PC-3 (cell line): ENCODE measurements around the gene ZNF335. TPM values are rescaled to one million over a fixed set of nuclear protein-coding genes. Genes with fewer than 3 reads are reported as not detected.

Experiments
- ATAC-seq: fragments of 200-7000 bp; cut with Tn5 transposase; 2 replicates; pipeline ENCODE4 v1.9.1; 2020; ENCODE audit warnings: mild to moderate bottlenecking, moderate library complexity
- BruUV-seq: library from RNA; stranded (reverse); fragments of 400-500 nt; replicated peaks from 2 replicates; lab custom pipeline; 2021; lab: Mats Ljungman, UMichigan
- CTCF ChIA-PET: fragments of 300-600 bp; sonication (Branson Sonifier 250); formaldehyde crosslinking; loops from one replicate; lab custom pipeline; 2022; ENCODE audit warnings: antibody characterized with exemption; lab: Charles Lee
- POLR2A ChIA-PET: fragments of 300-600 bp; sonication (Branson Sonifier 250); formaldehyde crosslinking; loops from one replicate; lab custom pipeline; 2022; ENCODE audit warnings: antibody characterized with exemption; ENCODE audit not compliant: unreplicated experiment; lab: Charles Lee
- DNase-seq: peaks from one replicate; pipeline ENCODE4 v3.0.0-alpha.2; 2015
- H2AFZ ChIP-seq: fragments of 300-600 bp; sonication (generic); 2 replicates; pipeline ENCODE4 v1.6.0; 2016; ENCODE audit warnings: antibody characterized with exemption, low read length
- H3F3A ChIP-seq: fragments of 300-600 bp; sonication (generic); one replicate; pipeline ENCODE4 v1.6.0; 2017; ENCODE audit warnings: antibody characterized with exemption, low read length, control low read depth, mild to moderate bottlenecking; ENCODE audit not compliant: unreplicated experiment
- H3K27ac ChIP-seq: fragments of 300-600 bp; sonication (generic); 2 replicates; pipeline ENCODE4 v1.5.1; 2016; ENCODE audit warnings: mild to moderate bottlenecking, low read length
- H3K27me3 ChIP-seq: fragments of 300-600 bp; sonication (generic); 2 replicates; pipeline ENCODE4 v1.6.1; 2016; ENCODE audit warnings: low read length, mixed read lengths
- H3K36me3 ChIP-seq: fragments of 300-600 bp; sonication (generic); 2 replicates; pipeline ENCODE4 v1.6.1; 2016; ENCODE audit warnings: low read depth, mixed run types, low read length, mixed read lengths
- H3K4me1 ChIP-seq: fragments of 300-600 bp; sonication (generic); 2 replicates; pipeline ENCODE4 v1.5.1; 2016; ENCODE audit warnings: low read length; ENCODE audit not compliant: insufficient read depth
- H3K4me2 ChIP-seq: fragments of 300-600 bp; sonication (generic); 2 replicates; pipeline ENCODE4 v1.6.0; 2016; ENCODE audit warnings: low read length
- H3K4me3 ChIP-seq: fragments of 300-600 bp; sonication (generic); 2 replicates; pipeline ENCODE4 v1.5.1; 2016; ENCODE audit warnings: mild to moderate bottlenecking, low read length, mixed read lengths
- H3K79me2 ChIP-seq: fragments of 300-600 bp; sonication (generic); 2 replicates; pipeline ENCODE4 v1.6.1; 2017; ENCODE audit warnings: low read length, mixed read lengths
- H3K9ac ChIP-seq: fragments of 300-600 bp; sonication (generic); 2 replicates; pipeline ENCODE4 v1.6.0; 2016; ENCODE audit warnings: mild to moderate bottlenecking, low read length
- H3K9me2 ChIP-seq: fragments of 300-600 bp; sonication (generic); replicated peaks from 2 replicates; pipeline ENCODE4 v1.6.1; 2016; ENCODE audit warnings: mixed run types, low read length, mixed read lengths
- H3K9me3 ChIP-seq: fragments of 300-600 bp; sonication (generic); 2 replicates; pipeline ENCODE4 v1.6.1; 2016; ENCODE audit warnings: low read length, mixed read lengths
- H4K20me1 ChIP-seq: fragments of 300-600 bp; sonication (generic); 2 replicates; pipeline ENCODE4 v1.6.1; 2016; ENCODE audit warnings: low read length, mixed read lengths
- CTCF ChIP-seq: fragments of 300-600 bp; sonication (generic); conservative IDR thresholded peaks from 2 replicates; pipeline ENCODE4 v1.5.1; 2017; ENCODE audit warnings: antibody characterized with exemption, low read depth, mild to moderate bottlenecking, low read length
- EZH2 ChIP-seq: fragments of 300-600 bp; sonication (generic); IDR thresholded peaks from one replicate; pipeline ENCODE4 v1.6.1; 2017; ENCODE audit warnings: antibody characterized with exemption, mild to moderate bottlenecking, low read length; ENCODE audit not compliant: unreplicated experiment
- EZH2phosphoT487 ChIP-seq: fragments of 300-600 bp; sonication (generic); IDR thresholded peaks from 2 replicates; pipeline ENCODE4 v1.6.1; 2018; ENCODE audit warnings: mild to moderate bottlenecking, antibody characterized with exemption, low read length, borderline replicate concordance
- intact Hi-C: fragments of 100-400 bp; cut with micrococcal nuclease; formaldehyde crosslinking; loops from 2 replicates; pipeline ENCODE4 v1.9.0; 2023
- total RNA-seq: library from RNA; depleted of rRNA; stranded (reverse); fragments of >200 nt; gene quantifications from 2 replicates; pipeline ENCODE4 v1.2.3, GENCODE V29; 2014

ZNF335 gene
- total RNA-seq, 1 experiment from 2014 or later = 36.9 TPM

GRCh38 chr20:45920462-45921336, 51.3 kb downstream of the ZNF335 start:
- Histone ChIP-seq H3K4me2 (no peak overlapping the region), H3K9ac (no peak overlapping the region), H3K9me3 (no peaks in the 10 kb centered on the region), H3K27me3 (no peaks in the 10 kb centered on the region), H4K20me1 (no peaks in the 10 kb centered on the region), H2AFZ (no peak overlapping the region), H3K4me1 (peaks cover 8% of the 10 kb centered on the region), H3K36me3 (no peaks in the 10 kb centered on the region), H3K4me3 (no peak overlapping the region), H3K27ac (no peak overlapping the region), H3F3A (no peaks in the 10 kb centered on the region), H3K79me2 (no peaks in the 10 kb centered on the region), H3K9me2 (no peaks in the 10 kb centered on the region)
- DNase-seq (no peak), ATAC-seq (no peak)
- POLR2A ChIA-PET = interaction anchor here (1.1 kb wide), 1 partner anchor 15 kb away, joined by 3 read pairs; no protein-coding TSS in a partner anchor
- BruUV-seq = no TSS peak
- intact Hi-C loops = no loop called here
- TF ChIP-seq EZH2phosphoT487 (no peak), EZH2 (no peak), CTCF (no peak)
- CTCF ChIA-PET = no interaction called here

GRCh38 chr20:45919542-45920399, 52.2 kb downstream of the ZNF335 start:
- Histone ChIP-seq H3K9me3 (no peaks in the 10 kb centered on the region), H3K36me3 (no peaks in the 10 kb centered on the region), H4K20me1 (no peaks in the 10 kb centered on the region), H3K9me2 (no peaks in the 10 kb centered on the region), H3K4me1 (peaks cover 8% of the 10 kb centered on the region), H3K79me2 (no peaks in the 10 kb centered on the region), H3K27ac (no peak overlapping the region), H3F3A (no peaks in the 10 kb centered on the region), H3K4me3 (no peak overlapping the region), H3K27me3 (no peaks in the 10 kb centered on the region), H3K9ac (no peak overlapping the region), H2AFZ (no peak overlapping the region), H3K4me2 (no peak overlapping the region)
- TF ChIP-seq EZH2phosphoT487 (no peak), CTCF (no peak), EZH2 (no peak)
- intact Hi-C loops = no loop called here
- ATAC-seq = no peak
- ChIA-PET CTCF (no interaction called here), POLR2A (interaction anchor here (0.6 to 1.1 kb wide), 3 partner anchors 14 to 39 kb away, joined by 3 to 4 read pairs (median 3); no protein-coding TSS in a partner anchor)
- no peak for DNase-seq
- no TSS peak for BruUV-seq
